Mesenchymal stem cell (in vitro differentiated cells and primary cell): ENCODE results near the gene RSBN1.

Experiments
- DNase-seq: peaks from one replicate; pipeline ENCODE4 v3.0.0-alpha.2; 2013
- H2AFZ ChIP-seq: one replicate; pipeline ENCODE4 v1.6.1; 2013; ENCODE audit warnings: low read depth, mild to moderate bottlenecking, control low read depth, inconsistent platforms, low read length, moderate library complexity
- H2AK5ac ChIP-seq: 2 replicates; pipeline ENCODE4 v1.6.1; 2013; ENCODE audit warnings: low read length, moderate library complexity, mild to moderate bottlenecking, inconsistent platforms; ENCODE audit not compliant: severe bottlenecking
- H2BK120ac ChIP-seq: one replicate; pipeline ENCODE4 v1.6.1; 2013; ENCODE audit warnings: low read depth, mild to moderate bottlenecking, inconsistent platforms, low read length, moderate library complexity
- H2BK12ac ChIP-seq, 2 experiments: one replicate each; pipeline ENCODE4 v1.6.1; 2013; ENCODE audit warnings: inconsistent platforms in 2 of 2, low read length in 2 of 2, mild to moderate bottlenecking in 2 of 2, moderate library complexity in 2 of 2, control low read depth in 1 of 2
- H2BK15ac ChIP-seq: one replicate; pipeline ENCODE4 v1.6.1; 2013; ENCODE audit warnings: mild to moderate bottlenecking, low read depth, inconsistent platforms; ENCODE audit not compliant: poor library complexity, severe bottlenecking
- H2BK5ac ChIP-seq: 2 replicates; pipeline ENCODE4 v1.6.1; 2013; ENCODE audit warnings: low read depth, mild to moderate bottlenecking, low read length, control low read depth, inconsistent platforms; ENCODE audit not compliant: poor library complexity, severe bottlenecking
- H3K14ac ChIP-seq, 2 experiments: one replicate each; pipeline ENCODE4 v1.6.1; 2013; ENCODE audit warnings: inconsistent platforms in 2 of 2, low read length in 2 of 2, control low read depth in 1 of 2, mild to moderate bottlenecking in 1 of 2, moderate library complexity in 1 of 2
- H3K18ac ChIP-seq, 2 experiments: one replicate each; pipeline ENCODE4 v1.6.1; 2013; ENCODE audit warnings: inconsistent platforms in 2 of 2, low read length in 2 of 2, control low read depth in 1 of 2, low read depth in 1 of 2, mild to moderate bottlenecking in 1 of 2
- H3K23ac ChIP-seq, 2 experiments: one replicate each; pipeline ENCODE4 v1.6.1; 2013; ENCODE audit warnings: inconsistent platforms in 2 of 2, low read length in 2 of 2, mild to moderate bottlenecking in 2 of 2, moderate library complexity in 2 of 2, control low read depth in 1 of 2
- H3K27ac ChIP-seq: 2 replicates; pipeline ENCODE4 v1.5.1; 2013; ENCODE audit warnings: mild to moderate bottlenecking, moderate library complexity, low read length, control low read depth, inconsistent platforms; ENCODE audit not compliant: poor library complexity, severe bottlenecking
- H3K27me3 ChIP-seq, 2 experiments: 2 replicates each; pipeline versions ENCODE4 v1.6.1 to v1.7.0; 2013; ENCODE audit warnings: low read length in 2 of 2, mild to moderate bottlenecking in 2 of 2, moderate library complexity in 2 of 2, control low read depth in 1 of 2, inconsistent platforms in 1 of 2; ENCODE audit not compliant: control insufficient read depth in 1 of 2, insufficient read depth in 1 of 2
- H3K36me3 ChIP-seq, 2 experiments: 2 replicates each; pipeline versions ENCODE4 v1.6.1 to v1.7.0; 2013; ENCODE audit warnings: low read length in 2 of 2, control low read depth in 1 of 2, inconsistent platforms in 1 of 2, low read depth in 1 of 2, mild to moderate bottlenecking in 1 of 2; ENCODE audit not compliant: insufficient read depth in 2 of 2, control insufficient read depth in 1 of 2
- H3K4ac ChIP-seq, 2 experiments: one replicate each; pipeline ENCODE4 v1.6.1; 2013; ENCODE audit warnings: inconsistent platforms in 2 of 2, low read length in 2 of 2, mild to moderate bottlenecking in 2 of 2, moderate library complexity in 2 of 2, control low read depth in 1 of 2, low read depth in 1 of 2
- H3K4me1 ChIP-seq: 2 replicates; pipeline ENCODE4 v1.6.1; 2013; ENCODE audit warnings: low read depth, low read length, control low read depth; ENCODE audit not compliant: control insufficient read depth, insufficient read depth
- H3K4me2 ChIP-seq: 2 replicates; pipeline ENCODE4 v1.6.1; 2013; ENCODE audit warnings: low read length, mild to moderate bottlenecking, inconsistent platforms; ENCODE audit not compliant: poor library complexity, severe bottlenecking
- H3K4me3 ChIP-seq, 2 experiments: 2 replicates each; pipeline versions ENCODE4 v1.5.1 to v1.7.0; 2013; ENCODE audit warnings: low read length in 2 of 2, mild to moderate bottlenecking in 2 of 2, control low read depth in 1 of 2, low read depth in 1 of 2; ENCODE audit not compliant: insufficient read depth in 1 of 2
- H3K79me1 ChIP-seq: replicated peaks from 2 replicates; pipeline ENCODE4 v1.6.1; 2013; ENCODE audit warnings: mild to moderate bottlenecking, control low read depth, low read length, inconsistent platforms; ENCODE audit not compliant: poor library complexity, severe bottlenecking
- H3K9ac ChIP-seq: 2 replicates; pipeline ENCODE4 v1.7.0; 2013; ENCODE audit warnings: mild to moderate bottlenecking, low read length, moderate library complexity
- H3K9me3 ChIP-seq: 2 replicates; pipeline ENCODE4 v1.7.0; 2013; ENCODE audit warnings: mild to moderate bottlenecking, low read length; ENCODE audit not compliant: control insufficient read depth
- H4K8ac ChIP-seq: one replicate; pipeline ENCODE4 v1.6.1; 2013; ENCODE audit warnings: inconsistent platforms, mild to moderate bottlenecking, low read length, moderate library complexity
- H4K91ac ChIP-seq: one replicate; pipeline ENCODE4 v1.6.1; 2013; ENCODE audit warnings: mild to moderate bottlenecking, low read length, inconsistent platforms
- WGBS: methylation state at CpG from one replicate; pipeline ENCODE4 v1.1.7; 2013; ENCODE audit warnings: mixed read lengths; 5-methylcytosine and 5-hydroxymethylcytosine counted together

RSBN1 gene

GRCh38 chr1:113834716-113835115, 22.4 kb upstream of the RSBN1 start:
- no peak overlapping the region for H3K18ac ChIP-seq
- H3K23ac ChIP-seq = no peak overlapping the region
- H2BK5ac ChIP-seq = no peak overlapping the region
- no peak overlapping the region for H4K8ac ChIP-seq
- H3K9ac ChIP-seq = no peak overlapping the region
- H3K4me1 ChIP-seq = no peaks in the 10 kb centered on the region
- 100% methylated on average over 1 of the region's 2 CpGs for WGBS
- no peak overlapping the region for H2BK12ac ChIP-seq
- no peak overlapping the region for H2AK5ac ChIP-seq
- H3K4me3 ChIP-seq = no peak overlapping the region
- H3K4ac ChIP-seq = no peak overlapping the region
- no peak overlapping the region for H4K91ac ChIP-seq
- no peak overlapping the region for H3K27ac ChIP-seq
- no peak for DNase-seq
- H3K79me1 ChIP-seq = no peaks in the 10 kb centered on the region
- H3K4me2 ChIP-seq = no peak overlapping the region
- no peak overlapping the region for H2AFZ ChIP-seq
- H3K9me3 ChIP-seq = no peaks in the 10 kb centered on the region
- no peak overlapping the region for H2BK15ac ChIP-seq
- H3K27me3 ChIP-seq = no peaks in the 10 kb centered on the region
- H3K36me3 ChIP-seq = no peaks in the 10 kb centered on the region
- no peak overlapping the region for H2BK120ac ChIP-seq
- H3K14ac ChIP-seq = no peak overlapping the region

GRCh38 chr1:113830039-113830438, 17.8 kb upstream of the RSBN1 start:
- Histone ChIP-seq H2AK5ac (no peak overlapping the region), H3K18ac (no peak overlapping the region), H2BK120ac (no peak overlapping the region), H4K91ac (no peak overlapping the region), H3K79me1 (no peaks in the 10 kb centered on the region), H3K14ac (no peak overlapping the region), H3K4me3 (no peak overlapping the region), H3K27ac (no peak overlapping the region), H3K9me3 (no peaks in the 10 kb centered on the region), H2BK15ac (no peak overlapping the region), H3K36me3 (no peaks in the 10 kb centered on the region), H3K9ac (no peak overlapping the region), H2BK5ac (no peak overlapping the region), H2BK12ac (no peak overlapping the region), H2AFZ (no peak overlapping the region), H3K4me1 (no peaks in the 10 kb centered on the region), H3K4ac (no peak overlapping the region), H3K27me3 (no peaks in the 10 kb centered on the region), H3K23ac (no peak overlapping the region), H4K8ac (no peak overlapping the region), H3K4me2 (no peak overlapping the region)
- WGBS = 61% methylated on average over 2 of the region's 3 CpGs
- DNase-seq = no peak

- no peak overlapping the region for H2BK12ac ChIP-seq
- no peaks in the 10 kb centered on the region for H3K36me3 ChIP-seq
- no peak for DNase-seq
- H3K27me3 ChIP-seq = no peaks in the 10 kb centered on the region
- H3K27ac ChIP-seq = no peak overlapping the region
- no peak overlapping the region for H4K8ac ChIP-seq
- no peak overlapping the region for H2BK15ac ChIP-seq
- no peak overlapping the region for H2AFZ ChIP-seq
- H3K18ac ChIP-seq = no peak overlapping the region
- H2AK5ac ChIP-seq = no peak overlapping the region
- no peak overlapping the region for H3K4ac ChIP-seq
- H3K9me3 ChIP-seq = no peaks in the 10 kb centered on the region
- H3K4me3 ChIP-seq = no peak overlapping the region
- H3K4me1 ChIP-seq = no peaks in the 10 kb centered on the region
- no peaks in the 10 kb centered on the region for H3K79me1 ChIP-seq
- H3K23ac ChIP-seq = no peak overlapping the region
- H4K91ac ChIP-seq = no peak overlapping the region
- H2BK120ac ChIP-seq = no peak overlapping the region
- H3K9ac ChIP-seq = no peak overlapping the region
- H3K4me2 ChIP-seq = no peak overlapping the region
- no peak overlapping the region for H2BK5ac ChIP-seq
- no CpG with 5 or more reads among the region's 1 CpG for WGBS
- H3K14ac ChIP-seq = no peak overlapping the region
Measured at GRCh38 chr1:113821916-113822315, 9.6 kb upstream of the RSBN1 start.

GRCh38 chr1:113818578-113818977, 6.3 kb upstream of the RSBN1 start:
- Histone ChIP-seq H2AK5ac (no peak overlapping the region), H3K79me1 (no peaks in the 10 kb centered on the region), H2BK12ac (no peak overlapping the region), H3K4me3 (no peak overlapping the region), H2BK120ac (no peak overlapping the region), H3K9me3 (no peaks in the 10 kb centered on the region), H3K18ac (no peak overlapping the region), H4K8ac (no peak overlapping the region), H3K23ac (no peak overlapping the region), H3K4me1 (no peaks in the 10 kb centered on the region), H3K36me3 (no peaks in the 10 kb centered on the region), H2BK5ac (no peak overlapping the region), H2BK15ac (no peak overlapping the region), H3K14ac (no peak overlapping the region), H3K9ac (no peak overlapping the region), H3K27me3 (no peaks in the 10 kb centered on the region), H3K4ac (no peak overlapping the region), H4K91ac (no peak overlapping the region), H3K27ac (no peak overlapping the region), H2AFZ (no peak overlapping the region), H3K4me2 (no peak overlapping the region)
- 86% methylated on average over 1 of the region's 2 CpGs for WGBS
- DNase-seq = no peak
